RWPE2 (cell line): Measurements from ENCODE around the gene BBX.
A peak's percentile ranks its signal among the peaks of the same experiment; 100 is the strongest.

Source experiments
- ATAC-seq: fragments of 200-7000 bp; cut with Tn5 transposase; 3 replicates; pipeline ENCODE4 v1.9.1; 2021; ENCODE audit warnings: low read depth
- DNase-seq: peaks from one replicate; pipeline ENCODE4 v3.0.0-alpha.2; 2020; ENCODE audit warnings: low spot score
- H3K27ac ChIP-seq: fragments of 450-650 bp; 2 replicates; pipeline ENCODE4 v1.5.1; 2017; ENCODE audit warnings: mild to moderate bottlenecking; ENCODE audit not compliant: poor library complexity, severe bottlenecking
- H3K27me3 ChIP-seq: fragments of 250-450 bp; sonication (Bioruptor Pico); 2 replicates; pipeline ENCODE4 v1.5.1; 2021; ENCODE audit warnings: mild to moderate bottlenecking, moderate library complexity; ENCODE audit not compliant: insufficient read depth, poor library complexity, severe bottlenecking
- H3K36me3 ChIP-seq: fragments of 250-450 bp; sonication (Bioruptor Pico); 2 replicates; pipeline ENCODE4 v1.5.1; 2020; ENCODE audit warnings: low read depth, mild to moderate bottlenecking, moderate library complexity
- H3K4me1 ChIP-seq: fragments of 250-450 bp; sonication (Bioruptor Pico); 2 replicates; pipeline ENCODE4 v1.5.1; 2021; ENCODE audit warnings: mild to moderate bottlenecking, moderate library complexity; ENCODE audit not compliant: insufficient read depth, poor library complexity, severe bottlenecking
- H3K4me3 ChIP-seq: fragments of 250-450 bp; sonication (Bioruptor Pico); 2 replicates; pipeline ENCODE4 v1.5.1; 2021; ENCODE audit warnings: mild to moderate bottlenecking, moderate library complexity; ENCODE audit not compliant: severe bottlenecking
- H3K9me3 ChIP-seq: fragments of 250-450 bp; sonication (Bioruptor Pico); 2 replicates; pipeline ENCODE4 v1.5.1; 2021; ENCODE audit warnings: mild to moderate bottlenecking, moderate library complexity; ENCODE audit not compliant: severe bottlenecking
- CTCF ChIP-seq: fragments of 450-650 bp; IDR thresholded peaks from one replicate; pipeline ENCODE4 v1.5.1; 2017; ENCODE audit warnings: mild to moderate bottlenecking, moderate library complexity; ENCODE audit not compliant: poor library complexity, severe bottlenecking

The BBX gene

DNA sequence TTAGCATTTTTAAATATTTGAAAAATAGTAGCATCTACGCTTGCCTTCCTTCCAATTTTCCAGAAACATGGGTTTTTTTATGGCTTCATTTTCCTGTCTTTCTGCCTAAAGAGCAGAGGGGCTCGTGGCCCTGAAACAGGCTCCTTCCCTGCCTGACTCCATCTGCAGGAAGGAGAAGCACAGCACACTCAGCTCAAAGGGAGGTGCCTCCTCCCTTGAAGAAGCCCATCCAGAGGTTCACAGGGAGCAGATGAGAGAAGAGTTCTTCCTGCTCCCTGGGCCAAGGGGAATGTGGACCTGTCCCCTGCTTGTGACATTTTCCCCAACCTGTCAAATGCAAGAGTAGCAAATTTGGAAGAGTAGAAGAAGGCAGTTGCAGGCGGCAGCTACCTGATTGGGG lies 55.8 kb downstream of the BBX start:
- H3K4me1 ChIP-seq = no peaks in the 10 kb centered on the region
- DNase-seq (no peak), ATAC-seq (no peak)
- no peak for TF ChIP-seq CTCF
- H3K4me3 ChIP-seq = no peak overlapping the region
- peaks cover 13% of the 10 kb centered on the region; the same call in 1 of the 2 replicates for H3K36me3 ChIP-seq
- no peaks in the 10 kb centered on the region for H3K9me3 ChIP-seq
- no peak overlapping the region for H3K27ac ChIP-seq
- no peaks in the 10 kb centered on the region for H3K27me3 ChIP-seq

DNA sequence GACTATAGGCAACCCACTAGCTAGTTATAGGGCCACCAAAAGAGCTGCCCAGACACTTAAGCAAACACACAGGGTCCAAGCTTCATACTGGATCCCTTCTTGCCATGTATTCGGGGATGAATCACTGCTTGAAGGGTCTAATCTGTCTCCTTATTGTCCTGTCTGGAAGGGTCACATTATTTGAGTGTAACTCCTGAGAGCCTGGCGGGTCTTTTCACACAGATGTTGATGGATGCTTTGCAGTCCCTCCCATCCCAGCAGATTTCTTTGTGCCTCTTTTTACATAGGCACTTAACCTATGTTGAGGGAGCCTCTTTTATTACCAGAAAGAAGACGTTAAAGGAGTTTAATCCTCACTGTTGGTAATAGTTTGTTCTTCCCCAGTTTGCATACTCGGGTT lies 56.6 kb downstream of the BBX start:
- H3K27me3 ChIP-seq = no peaks in the 10 kb centered on the region
- H3K27ac ChIP-seq = no peak overlapping the region
- DNase-seq = no peak
- no peak for TF ChIP-seq CTCF
- H3K36me3 ChIP-seq = peaks cover 10% of the 10 kb centered on the region; the same call in 1 of the 2 replicates
- ATAC-seq = no peak
- no peaks in the 10 kb centered on the region for H3K9me3 ChIP-seq
- no peak overlapping the region for H3K4me3 ChIP-seq
- no peaks in the 10 kb centered on the region for H3K4me1 ChIP-seq

GRCh38 chr3:107581230-107581629 lies 58.5 kb downstream of the BBX start:
- no peak for TF ChIP-seq CTCF
- Histone ChIP-seq H3K27ac (no peak overlapping the region), H3K4me3 (no peak overlapping the region), H3K9me3 (no peaks in the 10 kb centered on the region), H3K36me3 (peaks cover 7% of the 10 kb centered on the region; the same call in 1 of the 2 replicates), H3K27me3 (no peaks in the 10 kb centered on the region), H3K4me1 (no peaks in the 10 kb centered on the region)
- DNase-seq (no peak), ATAC-seq (no peak)

DNA sequence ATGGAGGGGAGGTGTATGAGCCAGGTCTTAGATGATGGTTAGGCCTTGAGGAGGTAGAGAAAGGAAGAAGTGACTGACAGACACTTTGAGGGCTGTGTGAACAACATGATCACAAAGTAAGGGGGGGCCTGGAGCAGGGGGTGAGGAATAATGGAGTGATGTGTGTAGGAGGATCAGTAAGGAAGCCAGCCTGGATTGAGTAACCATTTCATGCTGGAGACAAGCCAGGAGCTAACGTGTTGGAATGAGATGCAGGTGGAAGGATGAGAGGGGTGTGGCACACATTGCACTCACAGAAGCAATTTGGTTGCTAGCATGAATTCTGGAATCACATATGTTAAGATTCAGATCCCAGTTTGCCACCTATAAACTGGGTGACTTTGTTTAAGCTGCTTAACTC lies 65.5 kb downstream of the BBX start:
- no peaks in the 10 kb centered on the region for H3K4me1 ChIP-seq
- H3K27me3 ChIP-seq = no peaks in the 10 kb centered on the region
- TF ChIP-seq CTCF = no peak
- no peak overlapping the region for H3K27ac ChIP-seq
- no peaks in the 10 kb centered on the region for H3K9me3 ChIP-seq
- ATAC-seq = peak; percentile 75
- DNase-seq = no peak
- no peak overlapping the region for H3K4me3 ChIP-seq
- H3K36me3 ChIP-seq = no peaks in the 10 kb centered on the region

DNA sequence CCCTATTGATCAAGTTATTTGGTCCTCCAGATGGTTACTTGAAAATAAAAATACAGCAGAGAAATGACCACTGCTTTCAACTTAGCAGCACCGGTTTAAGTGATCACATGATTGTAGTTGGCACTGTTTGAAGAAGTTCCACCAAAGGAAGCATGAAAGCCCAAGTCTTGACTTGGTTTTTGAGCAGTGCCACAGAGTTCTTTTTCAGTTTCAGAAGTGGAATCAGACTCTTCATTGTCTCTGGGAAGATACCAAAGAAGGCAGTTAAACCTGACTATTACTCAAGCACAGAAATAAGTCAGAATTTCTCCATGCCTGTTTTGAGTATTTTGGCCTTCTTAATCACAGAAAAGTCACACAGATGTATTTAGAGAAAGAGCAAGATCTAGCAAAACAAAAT lies 66.7 kb downstream of the BBX start:
- no peaks in the 10 kb centered on the region for H3K36me3 ChIP-seq
- no peaks in the 10 kb centered on the region for H3K9me3 ChIP-seq
- no peak overlapping the region for H3K4me3 ChIP-seq
- ATAC-seq (no peak), DNase-seq (no peak)
- TF ChIP-seq CTCF = no peak
- H3K27me3 ChIP-seq = no peaks in the 10 kb centered on the region
- H3K27ac ChIP-seq = no peak overlapping the region
- no peaks in the 10 kb centered on the region for H3K4me1 ChIP-seq
